Karpas-422 (cell line): ENCODE results near the gene SNED1. TPM values are rescaled to one million over a fixed set of nuclear protein-coding genes. Genes with fewer than 3 reads are reported as not detected.

ENCODE experiments used
- DNase-seq: peaks from one replicate; pipeline ENCODE4 v3.0.0-alpha.2; 2015
- H2AFZ ChIP-seq: fragments of 200-600 bp; sonication (generic); 2 replicates; pipeline ENCODE4 v1.6.1; 2014; ENCODE audit warnings: antibody characterized with exemption, low read length, mixed read lengths
- H3K27ac ChIP-seq: fragments of 200-600 bp; sonication (generic); 2 replicates; pipeline ENCODE4 v1.5.1; 2014; ENCODE audit warnings: mild to moderate bottlenecking, low read length, moderate library complexity
- H3K27me3 ChIP-seq: fragments of 200-600 bp; sonication (generic); 2 replicates; pipeline ENCODE4 v1.6.1; 2014; ENCODE audit warnings: low read length, mixed read lengths
- H3K36me3 ChIP-seq: fragments of 200-600 bp; sonication (generic); 2 replicates; pipeline ENCODE4 v1.6.1; 2014; ENCODE audit warnings: low read length, mixed read lengths; ENCODE audit not compliant: insufficient read depth
- H3K4me1 ChIP-seq: fragments of 200-600 bp; sonication (generic); 2 replicates; pipeline ENCODE4 v1.6.1; 2014; ENCODE audit warnings: mild to moderate bottlenecking, low read length, mixed read lengths
- H3K4me2 ChIP-seq: fragments of 200-600 bp; sonication (generic); 2 replicates; pipeline ENCODE4 v1.6.1; 2014; ENCODE audit warnings: low read length, low read depth, mild to moderate bottlenecking; ENCODE audit not compliant: poor library complexity, severe bottlenecking
- H3K4me3 ChIP-seq: fragments of 200-600 bp; sonication (generic); 2 replicates; pipeline ENCODE4 v1.5.1; 2014; ENCODE audit warnings: mild to moderate bottlenecking, antibody characterized with exemption, low read length, mixed read lengths
- H3K79me2 ChIP-seq: fragments of 200-600 bp; sonication (generic); 2 replicates; pipeline ENCODE4 v1.6.1; 2014; ENCODE audit warnings: mild to moderate bottlenecking, low read length, mixed read lengths
- H3K9ac ChIP-seq: fragments of 200-600 bp; sonication (generic); 2 replicates; pipeline ENCODE4 v1.6.0; 2014; ENCODE audit warnings: low read length
- H3K9me2 ChIP-seq: fragments of 200-600 bp; sonication (generic), shearing (Covaris generic); replicated peaks from 2 replicates; pipeline ENCODE4 v1.6.0; 2014; ENCODE audit warnings: mild to moderate bottlenecking, low read length, moderate library complexity; ENCODE audit not compliant: insufficient read depth
- H3K9me3 ChIP-seq: fragments of 300-700, 200-600 bp; sonication (generic); 2 replicates; pipeline ENCODE4 v1.6.1; 2014; ENCODE audit warnings: low read length, mixed read lengths
- H4K20me1 ChIP-seq: fragments of 200-600 bp; sonication (generic); 2 replicates; pipeline ENCODE4 v1.6.1; 2014; ENCODE audit warnings: mild to moderate bottlenecking, antibody characterized with exemption, low read length, low read depth; ENCODE audit not compliant: insufficient read depth
- total RNA-seq: library from RNA; depleted of rRNA; stranded (reverse); fragments of >200 nt; shearing (Covaris generic); gene quantifications from 2 replicates; pipeline ENCODE4 v1.2.3, GENCODE V29; 2014; ENCODE audit warnings: low replicate concordance

SNED1 gene
- total RNA-seq, 1 experiment from 2014 or later = 1.9 TPM

GRCh38 chr2:241035818-241036396 lies 37.5 kb downstream of the SNED1 start:
- peak overlapping the region; percentile 34; the same call in 1 of the 2 replicates for H3K27ac ChIP-seq
- no peaks in the 10 kb centered on the region for H3K79me2 ChIP-seq
- 0 out of 2 replicates have a peak, but pooled peaks cover 4% of the 10 kb centered on the region for H4K20me1 ChIP-seq
- H3K4me3 ChIP-seq = peak overlapping the region; percentile 65
- 0 out of 2 replicates have a peak, but pooled peaks cover 2% of the 10 kb centered on the region for H3K27me3 ChIP-seq
- H3K9ac ChIP-seq = peak overlapping the region; percentile 73
- H3K4me2 ChIP-seq = peak overlapping the region; percentile 72
- H3K4me1 ChIP-seq = peaks cover 58% of the 10 kb centered on the region
- H2AFZ ChIP-seq = peak overlapping the region; percentile 59
- DNase-seq = peak; percentile 57
- no peaks in the 10 kb centered on the region for H3K9me2 ChIP-seq
- H3K9me3 ChIP-seq = no peaks in the 10 kb centered on the region
- no peaks in the 10 kb centered on the region for H3K36me3 ChIP-seq

- H3K9me2 ChIP-seq = no peaks in the 10 kb centered on the region
- no peaks in the 10 kb centered on the region for H3K9me3 ChIP-seq
- peak overlapping the region; percentile 72 for H3K4me2 ChIP-seq
- DNase-seq = peak; percentile 82
- peaks cover 64% of the 10 kb centered on the region for H3K4me1 ChIP-seq
- H3K36me3 ChIP-seq = no peaks in the 10 kb centered on the region
- H4K20me1 ChIP-seq = 0 out of 2 replicates have a peak, but pooled peaks cover 4% of the 10 kb centered on the region
- peak overlapping the region; percentile 73 for H3K9ac ChIP-seq
- H3K79me2 ChIP-seq = no peaks in the 10 kb centered on the region
- peak overlapping the region; percentile 59 for H2AFZ ChIP-seq
- peak overlapping the region; percentile 65 for H3K4me3 ChIP-seq
- H3K27me3 ChIP-seq = 0 out of 2 replicates have a peak, but pooled peaks cover 2% of the 10 kb centered on the region
- H3K27ac ChIP-seq = peak overlapping the region; percentile 34; the same call in 1 of the 2 replicates
Measured at GRCh38 chr2:241036397-241036963, 38.1 kb downstream of the SNED1 start.

GRCh38 chr2:241036964-241037421 lies 38.6 kb downstream of the SNED1 start:
- Histone ChIP-seq H3K4me2 (peak overlapping the region; percentile 72), H2AFZ (peak overlapping the region; percentile 59; the same call in 1 of the 2 replicates), H3K79me2 (no peaks in the 10 kb centered on the region), H3K9me2 (no peaks in the 10 kb centered on the region), H4K20me1 (0 out of 2 replicates have a peak, but pooled peaks cover 4% of the 10 kb centered on the region), H3K4me3 (peak overlapping the region; percentile 65), H3K27ac (no peak overlapping the region), H3K27me3 (0 out of 2 replicates have a peak, but pooled peaks cover 2% of the 10 kb centered on the region), H3K9ac (peak overlapping the region; percentile 73), H3K4me1 (peaks cover 69% of the 10 kb centered on the region), H3K9me3 (no peaks in the 10 kb centered on the region), H3K36me3 (no peaks in the 10 kb centered on the region)
- DNase-seq = peak; percentile 74

GRCh38 chr2:241037498-241037897 lies 39.1 kb downstream of the SNED1 start:
- H3K9ac ChIP-seq = peak overlapping the region; percentile 73
- H2AFZ ChIP-seq = no peak overlapping the region
- no peaks in the 10 kb centered on the region for H3K36me3 ChIP-seq
- 0 out of 2 replicates have a peak, but pooled peaks cover 2% of the 10 kb centered on the region for H3K27me3 ChIP-seq
- no peak for DNase-seq
- no peaks in the 10 kb centered on the region for H3K79me2 ChIP-seq
- no peak overlapping the region for H3K27ac ChIP-seq
- peak overlapping the region; percentile 65 for H3K4me3 ChIP-seq
- H3K4me2 ChIP-seq = peak overlapping the region; percentile 72
- peaks cover 74% of the 10 kb centered on the region for H3K4me1 ChIP-seq
- H3K9me2 ChIP-seq = no peaks in the 10 kb centered on the region
- H3K9me3 ChIP-seq = no peaks in the 10 kb centered on the region
- H4K20me1 ChIP-seq = 0 out of 2 replicates have a peak, but pooled peaks cover 4% of the 10 kb centered on the region

GRCh38 chr2:241038374-241039180 lies 40.2 kb downstream of the SNED1 start:
- no peak for DNase-seq
- Histone ChIP-seq H4K20me1 (0 out of 2 replicates have a peak, but pooled peaks cover 4% of the 10 kb centered on the region), H3K79me2 (no peaks in the 10 kb centered on the region), H3K27me3 (peaks cover 2% of the 10 kb centered on the region; the same call in 1 of the 2 replicates), H3K9ac (peak overlapping the region; percentile 28; the same call in 1 of the 2 replicates), H3K4me3 (no peak overlapping the region; the same call in 1 of the 2 replicates), H3K4me1 (peaks cover 85% of the 10 kb centered on the region), H2AFZ (no peak overlapping the region), H3K27ac (no peak overlapping the region), H3K9me3 (no peaks in the 10 kb centered on the region), H3K9me2 (no peaks in the 10 kb centered on the region), H3K36me3 (no peaks in the 10 kb centered on the region), H3K4me2 (peak overlapping the region; percentile 72)

GRCh38 chr2:241039416-241039815 lies 41.0 kb downstream of the SNED1 start:
- peaks cover 91% of the 10 kb centered on the region for H3K4me1 ChIP-seq
- H3K79me2 ChIP-seq = no peaks in the 10 kb centered on the region
- no peak for DNase-seq
- H2AFZ ChIP-seq = no peak overlapping the region
- H3K4me3 ChIP-seq = no peak overlapping the region
- no peaks in the 10 kb centered on the region for H3K9me3 ChIP-seq
- no peak overlapping the region for H3K27ac ChIP-seq
- 0 out of 2 replicates have a peak, but pooled peaks cover 4% of the 10 kb centered on the region for H4K20me1 ChIP-seq
- H3K36me3 ChIP-seq = no peaks in the 10 kb centered on the region
- peaks cover 2% of the 10 kb centered on the region; the same call in 1 of the 2 replicates for H3K27me3 ChIP-seq
- H3K9ac ChIP-seq = 0 out of 2 replicates have a peak overlapping the region, but pooled peaks have one; percentile 28
- no peak overlapping the region for H3K4me2 ChIP-seq
- H3K9me2 ChIP-seq = no peaks in the 10 kb centered on the region

GRCh38 chr2:241040081-241040803 lies 41.8 kb downstream of the SNED1 start:
- Histone ChIP-seq H3K27ac (peak overlapping the region; percentile 76), H3K4me1 (peaks cover 86% of the 10 kb centered on the region), H2AFZ (no peak overlapping the region), H3K36me3 (no peaks in the 10 kb centered on the region), H3K27me3 (peaks cover 2% of the 10 kb centered on the region; the same call in 1 of the 2 replicates), H3K4me2 (peak overlapping the region; percentile 55), H3K9me2 (no peaks in the 10 kb centered on the region), H3K79me2 (no peaks in the 10 kb centered on the region), H3K4me3 (peak overlapping the region; percentile 19; the same call in 1 of the 2 replicates), H4K20me1 (0 out of 2 replicates have a peak, but pooled peaks cover 4% of the 10 kb centered on the region), H3K9ac (peak overlapping the region; percentile 43), H3K9me3 (no peaks in the 10 kb centered on the region)
- no peak for DNase-seq
